ENCODE results near the gene SHC4. TPM values are rescaled to one million over a fixed set of nuclear protein-coding genes. Genes with fewer than 3 reads are reported as not detected.

SHC4 gene
- total RNA-seq, 6 experiments from 2014 or later = 2.1 to 4.2 (median 3.5) TPM

- TF ChIP-seq CTCF (IDR thresholded peaks at IDR 0.05) = no peak
- no peaks in the 10 kb centered on the region for H3K36me3 Mint-ChIP-seq (ENCODE audit: low read depth)
- no peaks in the 10 kb centered on the region for H3K9me3 Mint-ChIP-seq
- H3K27me3 Mint-ChIP-seq (ENCODE audit: insufficient read depth) = no peaks in the 10 kb centered on the region; the same call in none of the 2 replicates
- peaks cover 55% of the 10 kb centered on the region for H3K4me1 Mint-ChIP-seq (ENCODE audit: low read depth)
- H3K27ac Mint-ChIP-seq = no peak overlapping the region
- DNase-seq = no peak
- no peak overlapping the region for H3K4me3 Mint-ChIP-seq
These were observed 4.3 kb upstream of the SHC4 start for GRCh38 chr15:48968066-48968465.

- Mint-ChIP-seq H3K36me3 (ENCODE audit: low read depth) (no peaks in the 10 kb centered on the region), H3K27me3 (ENCODE audit: insufficient read depth) (no peaks in the 10 kb centered on the region; the same call in 1 of the 2 replicates), H3K4me3 (no peak overlapping the region; the same call in 1 of the 2 replicates), H3K9me3 (no peaks in the 10 kb centered on the region), H3K27ac (peak overlapping the region; percentile 35; the same call in 1 of the 2 replicates), H3K4me1 (ENCODE audit: low read depth) (peaks cover 55% of the 10 kb centered on the region)
- DNase-seq = no peak
- TF ChIP-seq CTCF (IDR thresholded peaks at IDR 0.05) = no peak
These were observed 3.6 kb upstream of the SHC4 start for GRCh38 chr15:48967336-48967735.

- TF ChIP-seq CTCF (IDR thresholded peaks at IDR 0.05) = no peak
- peaks cover 61% of the 10 kb centered on the region for H3K4me1 Mint-ChIP-seq (ENCODE audit: low read depth)
- DNase-seq = peak; percentile 66
- H3K27me3 Mint-ChIP-seq (ENCODE audit: insufficient read depth) = no peaks in the 10 kb centered on the region; the same call in 1 of the 2 replicates
- H3K4me3 Mint-ChIP-seq = peak overlapping the region; percentile 6; the same call in 1 of the 2 replicates
- H3K27ac Mint-ChIP-seq = peak overlapping the region; percentile 35
- no peaks in the 10 kb centered on the region for H3K9me3 Mint-ChIP-seq
- no peaks in the 10 kb centered on the region for H3K36me3 Mint-ChIP-seq (ENCODE audit: low read depth)
These were observed 3.0 kb upstream of the SHC4 start for GRCh38 chr15:48966595-48967301.

GRCh38 chr15:48965972-48966371 is 2.3 kb upstream of the SHC4 start:
- no peaks in the 10 kb centered on the region; the same call in 1 of the 2 replicates for H3K27me3 Mint-ChIP-seq (ENCODE audit: insufficient read depth)
- peak overlapping the region; percentile 49 for H3K27ac Mint-ChIP-seq
- peak; percentile 71 for TF ChIP-seq CTCF (IDR thresholded peaks at IDR 0.05)
- peak; percentile 79 for DNase-seq
- H3K4me3 Mint-ChIP-seq = no peak overlapping the region
- no peaks in the 10 kb centered on the region for H3K36me3 Mint-ChIP-seq (ENCODE audit: low read depth)
- H3K9me3 Mint-ChIP-seq = no peaks in the 10 kb centered on the region
- H3K4me1 Mint-ChIP-seq (ENCODE audit: low read depth) = peaks cover 62% of the 10 kb centered on the region

GRCh38 chr15:48964898-48965297 is 1.2 kb upstream of the SHC4 start:
- no peak for DNase-seq
- Mint-ChIP-seq H3K9me3 (no peaks in the 10 kb centered on the region), H3K4me3 (no peak overlapping the region; the same call in 1 of the 2 replicates), H3K4me1 (ENCODE audit: low read depth) (peaks cover 63% of the 10 kb centered on the region), H3K27me3 (ENCODE audit: insufficient read depth) (no peaks in the 10 kb centered on the region; the same call in 1 of the 2 replicates), H3K27ac (no peak overlapping the region), H3K36me3 (ENCODE audit: low read depth) (no peaks in the 10 kb centered on the region)
- TF ChIP-seq CTCF (IDR thresholded peaks at IDR 0.05) = no peak

All from HFFc6 (cell line).